ENCODE data around the gene TMEM270.
"Not testable (repeated sequence)": the region's sequence is repeated elsewhere in the genome, so short reads cannot be mapped to it uniquely, and the experiment has no call there.

The TMEM270 gene

DNA sequence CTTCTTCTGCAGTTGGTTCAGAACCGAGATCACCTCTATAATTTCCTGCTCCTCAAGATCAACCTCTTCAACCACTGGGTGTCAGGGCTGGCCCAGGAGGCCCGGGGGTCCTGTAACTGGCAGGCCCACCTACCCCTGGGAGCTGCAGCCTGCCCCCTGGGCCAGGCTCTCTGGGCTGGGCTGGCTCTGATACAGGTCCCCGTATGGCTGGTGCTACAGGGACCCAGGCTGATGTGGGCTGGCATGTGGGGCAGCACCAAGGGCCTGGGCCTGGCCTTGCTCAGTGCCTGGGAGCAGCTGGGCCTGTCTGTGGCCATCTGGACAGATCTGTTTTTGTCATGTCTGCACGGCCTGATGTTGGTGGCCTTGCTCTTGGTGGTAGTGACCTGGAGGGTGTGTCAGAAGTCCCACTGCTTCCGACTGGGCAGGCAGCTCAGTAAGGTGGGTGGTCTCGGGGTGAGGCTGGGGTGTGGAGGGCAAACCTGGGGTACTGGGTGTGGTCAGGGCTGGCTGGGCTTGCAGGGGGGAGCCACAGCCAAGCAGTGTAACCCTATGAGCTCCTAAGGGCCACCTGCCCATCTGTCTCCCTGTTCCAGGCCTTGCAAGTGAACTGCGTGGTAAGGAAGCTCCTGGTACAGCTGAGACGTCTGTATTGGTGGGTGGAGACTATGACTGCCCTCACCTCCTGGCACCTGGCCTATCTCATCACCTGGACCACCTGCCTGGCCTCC lies 4.2 kb downstream of the TMEM270 start:
- DNase-seq, result no peak

DNA sequence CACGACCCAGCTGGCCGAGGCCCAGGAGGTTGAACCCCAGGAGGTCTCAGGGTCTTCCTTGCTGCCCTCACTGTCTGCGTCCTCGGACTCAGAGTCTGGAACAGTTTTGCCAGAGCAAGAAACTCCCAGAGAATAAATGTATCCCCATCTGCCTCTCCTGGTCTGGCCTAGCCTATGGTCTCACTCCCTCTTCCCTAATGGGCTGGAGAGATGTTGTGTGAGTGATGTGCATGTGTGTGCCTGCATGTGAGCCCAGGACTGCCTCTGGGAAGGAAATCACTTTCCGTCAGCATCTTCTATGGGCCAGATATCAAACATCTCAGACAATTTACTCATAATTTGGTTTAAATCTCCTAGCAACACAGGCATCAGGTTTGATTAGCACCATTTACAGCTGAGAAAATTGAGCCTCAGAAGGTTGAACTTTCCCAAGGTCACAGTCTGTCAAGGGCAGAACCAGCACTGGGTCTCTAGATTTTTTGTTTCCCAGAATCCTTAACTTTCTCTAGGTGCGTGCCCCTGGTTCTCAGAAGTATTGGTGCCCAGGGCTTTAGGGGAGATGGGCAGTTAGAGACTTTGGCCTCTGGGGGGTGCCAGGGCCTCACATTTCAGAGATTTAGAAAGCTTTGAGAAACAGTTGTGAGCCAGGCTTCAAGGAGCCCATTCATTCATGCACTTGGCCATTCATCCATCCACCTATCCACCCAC lies 4.9 kb downstream of the TMEM270 start:
- peak in 1 of 2 donors; percentile 26 for DNase-seq

DNA sequence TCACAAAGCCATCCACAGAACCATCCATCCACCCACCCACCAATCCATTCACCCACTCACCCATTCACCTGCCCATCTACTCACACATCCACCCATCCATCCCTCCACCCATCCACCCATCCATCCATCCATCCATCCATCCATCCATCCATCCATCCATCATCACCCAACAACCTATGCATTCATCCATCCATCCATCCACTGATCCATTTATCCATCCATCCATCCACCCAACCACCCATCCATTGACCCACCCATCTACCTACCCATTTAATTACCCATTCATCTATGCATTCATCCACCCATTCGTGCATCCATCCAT lies 5.4 kb downstream of the TMEM270 start:
- no peak for DNase-seq

DNA sequence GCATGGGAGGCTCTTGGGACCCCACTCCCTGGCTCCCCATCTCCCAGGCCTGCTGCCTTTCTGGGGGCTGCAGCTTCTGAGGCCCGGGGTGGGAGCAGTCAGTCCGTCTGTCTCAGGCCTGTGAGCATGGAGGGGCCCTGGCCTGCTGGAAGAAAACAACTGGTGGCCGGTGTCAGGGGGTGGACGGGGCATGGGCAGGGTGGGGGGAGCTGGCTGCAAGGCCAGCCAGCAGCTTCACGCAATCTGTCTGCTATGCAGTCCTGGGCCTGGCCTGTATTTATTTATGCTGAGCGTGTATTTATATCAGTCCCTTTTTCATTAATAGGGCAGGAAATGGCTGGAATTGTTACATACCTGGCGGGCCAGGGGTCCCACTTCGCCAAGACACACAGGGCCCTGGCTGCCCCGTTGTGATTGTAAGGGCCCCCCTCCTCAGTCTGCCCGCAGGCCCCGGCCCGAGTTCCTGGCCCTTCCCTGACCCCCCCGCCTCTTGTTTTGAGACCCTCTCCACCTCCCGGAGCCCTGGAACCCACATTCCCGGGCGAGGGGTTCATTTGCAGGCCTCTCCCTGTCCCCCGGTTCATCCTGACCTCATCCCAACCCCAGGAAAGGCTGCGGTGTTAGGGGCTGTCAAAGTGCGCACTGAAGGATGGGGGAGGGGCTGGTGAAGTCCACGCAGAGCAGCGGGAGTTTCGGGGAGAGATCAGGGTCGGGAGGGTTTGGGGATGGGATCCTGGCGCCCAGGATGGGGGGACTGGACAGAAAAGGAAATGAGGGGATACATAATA lies 8.2 kb downstream of the TMEM270 start:
- DNase-seq, result no peak

DNA sequence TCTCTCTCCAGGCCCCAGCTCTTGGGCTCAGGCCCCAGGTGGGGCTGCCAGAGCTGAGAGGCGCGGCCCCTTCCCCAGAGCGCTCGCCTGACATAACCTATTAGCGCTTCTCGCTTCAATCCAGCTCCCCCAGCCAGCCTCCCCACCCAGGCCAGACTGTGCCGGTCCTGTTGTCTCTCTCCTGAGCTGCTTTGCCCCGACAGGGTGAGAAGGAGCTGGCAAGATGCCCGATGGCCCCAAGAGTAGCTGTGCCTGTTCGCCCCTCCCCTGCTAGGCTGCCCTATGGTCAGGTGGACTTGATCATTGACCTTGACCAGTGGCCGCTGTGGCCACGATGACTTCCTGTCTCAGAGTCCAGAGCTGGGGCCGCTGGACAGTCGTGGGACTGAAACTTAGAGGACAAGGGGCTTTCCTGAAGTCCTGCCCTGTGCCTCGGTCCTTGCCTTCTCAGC lies 9.1 kb downstream of the TMEM270 start:
- no peak for DNase-seq

DNA sequence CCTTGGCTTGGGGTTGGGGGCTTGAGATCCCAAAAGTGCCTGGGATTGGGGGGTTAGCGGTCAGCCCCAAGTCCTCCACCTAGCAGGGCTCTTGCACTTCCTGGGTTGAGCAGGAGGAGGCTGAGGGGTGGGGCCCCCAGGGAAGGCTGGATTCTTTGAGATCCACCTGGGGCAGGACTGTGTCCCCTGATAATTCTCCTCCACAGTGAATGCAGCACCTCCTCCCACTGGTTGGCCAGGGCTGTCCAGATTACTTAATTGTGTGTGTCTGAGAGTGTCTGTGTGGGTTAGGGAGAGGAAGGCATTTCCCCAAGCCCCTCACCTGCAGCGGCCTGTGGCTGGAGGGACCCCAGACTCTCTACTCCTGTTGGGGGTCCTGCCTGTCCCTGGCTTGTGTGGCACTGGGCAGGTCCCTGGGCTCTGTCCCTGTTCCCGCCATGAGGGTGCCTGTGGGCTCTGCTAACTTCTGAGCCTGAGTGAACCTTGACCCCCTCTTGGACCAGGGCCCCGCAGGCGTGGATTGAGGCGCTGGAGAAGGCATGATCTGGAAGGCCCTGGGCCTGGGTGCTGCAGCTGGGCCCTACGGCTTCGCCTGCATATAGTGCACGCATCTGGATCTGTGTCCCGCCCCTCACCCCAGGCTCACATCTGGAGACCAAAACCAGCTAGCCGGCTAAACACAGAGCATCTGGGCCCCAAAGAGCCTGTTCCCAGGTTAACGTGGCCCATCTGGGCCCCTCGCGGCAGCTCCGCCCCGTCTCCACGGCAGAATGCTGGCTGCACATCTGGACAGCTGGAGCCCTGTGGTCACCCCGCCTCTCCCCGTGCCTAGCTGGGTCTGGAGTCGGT lies 10.4 kb downstream of the TMEM270 start:
- no peak for DNase-seq

DNA sequence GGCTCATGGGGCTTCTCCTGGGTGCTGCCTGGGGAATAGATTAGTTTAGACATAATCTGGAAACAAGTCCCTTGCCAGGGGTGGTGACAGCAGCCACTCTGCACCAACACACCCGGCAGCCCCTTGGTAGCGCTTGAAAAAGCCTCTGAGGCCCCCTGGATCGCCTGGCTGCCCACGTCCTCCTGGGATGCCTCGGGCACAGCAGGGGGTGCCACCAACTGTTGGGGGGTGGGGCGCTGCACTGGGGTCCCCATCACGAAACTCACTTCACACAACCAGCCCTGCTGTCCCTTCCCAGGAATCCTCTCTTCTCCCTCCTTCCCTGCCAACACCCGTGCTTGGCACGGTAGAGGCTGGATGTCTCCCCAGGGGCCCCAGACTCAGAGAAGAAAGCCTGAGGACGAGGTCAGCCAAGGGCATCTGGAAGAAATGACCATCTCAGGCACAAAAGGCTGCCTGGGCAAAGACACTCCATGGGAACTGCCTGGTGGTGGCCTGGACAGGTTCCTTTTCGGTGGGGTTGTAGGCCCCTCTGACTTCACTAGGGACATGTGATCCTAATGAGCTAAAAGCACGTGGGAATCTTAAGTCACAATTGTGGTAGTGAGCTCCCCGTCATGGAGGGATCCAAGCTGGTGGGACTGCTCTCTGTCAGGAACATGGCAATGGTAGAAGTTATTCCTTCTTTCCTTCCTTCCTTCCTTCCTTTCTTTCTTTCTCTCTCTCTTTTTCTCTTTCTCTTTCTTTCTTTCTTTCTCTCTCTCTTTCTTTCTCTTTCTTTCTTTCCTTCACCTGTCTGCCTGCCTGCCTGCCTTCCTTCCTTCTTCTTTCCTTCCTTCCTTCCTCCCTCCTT lies 11.3 kb downstream of the TMEM270 start:
- no peak for DNase-seq

DNA sequence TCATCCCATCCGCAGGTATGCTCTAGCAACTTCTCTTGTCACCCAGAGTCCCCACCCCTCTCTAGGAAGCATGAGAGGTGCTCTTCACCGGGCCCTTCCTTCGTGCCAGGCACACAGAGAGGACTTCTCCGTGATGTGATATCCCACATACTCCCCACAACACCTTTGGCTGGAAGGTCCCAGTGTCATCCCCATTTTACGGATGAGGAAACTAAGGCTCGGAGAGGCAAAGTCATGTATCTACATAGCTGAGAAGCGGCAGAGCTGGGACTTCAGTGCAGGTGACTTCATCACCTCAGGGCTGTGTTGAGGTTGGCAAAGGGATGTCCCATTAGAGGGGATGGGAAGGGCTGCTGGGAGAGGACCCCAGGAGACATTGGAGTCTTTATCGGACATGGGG lies 15.4 kb downstream of the TMEM270 start:
- DNase-seq, result no peak

DNA sequence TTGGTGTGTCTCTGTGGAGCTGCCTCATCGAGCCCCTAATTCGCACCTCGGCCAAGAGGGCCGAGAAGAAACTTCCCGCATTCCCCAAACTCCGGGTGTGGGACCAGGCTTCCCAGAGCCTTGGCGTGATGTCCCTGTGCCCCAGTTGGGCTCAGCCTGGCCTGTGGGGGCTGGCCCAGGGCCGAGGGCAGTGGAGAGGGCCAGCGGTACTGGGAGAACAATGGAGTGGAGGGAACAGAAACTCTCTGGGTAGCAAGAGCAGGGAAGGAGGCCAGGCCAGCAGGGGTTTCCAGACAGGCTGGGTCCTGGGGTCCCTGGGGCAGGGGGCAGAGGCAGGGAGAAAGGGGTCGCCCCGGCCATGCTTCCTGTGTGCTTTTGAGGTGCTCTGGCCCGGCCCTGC lies 16.0 kb downstream of the TMEM270 start:
- no peak for DNase-seq

DNA sequence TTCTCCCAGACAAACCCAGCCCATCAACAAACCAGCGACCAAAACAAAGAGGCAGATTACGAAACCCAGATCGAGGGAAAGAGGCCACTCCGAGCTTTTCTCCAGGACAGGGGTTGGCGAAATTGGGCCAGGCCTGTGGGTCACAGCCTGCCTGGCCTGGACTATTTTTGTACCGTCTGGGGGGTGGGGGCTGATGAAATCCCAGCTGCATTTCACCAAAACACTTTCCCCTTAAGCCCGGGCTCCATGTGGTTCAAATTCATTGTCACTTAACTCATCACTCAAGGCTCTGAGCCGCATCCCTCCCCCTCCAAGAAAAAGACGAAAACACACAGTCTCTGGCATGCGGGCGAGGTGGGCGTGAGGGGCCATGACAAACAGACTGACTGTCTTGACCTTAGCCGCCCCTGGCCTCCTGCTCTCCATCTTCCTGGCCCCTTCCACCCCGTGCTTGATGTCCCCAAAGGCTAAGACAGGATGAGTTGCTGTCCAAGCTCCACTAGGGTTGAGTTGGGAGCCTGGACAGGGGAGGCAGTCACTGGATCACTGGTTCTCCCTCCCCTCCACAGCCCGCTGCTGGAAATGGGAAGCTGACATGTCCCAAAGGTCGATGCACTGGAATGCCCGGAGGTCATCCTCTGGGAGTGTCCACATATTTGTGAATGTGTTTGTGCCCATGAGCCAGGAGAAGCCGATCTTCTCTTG lies 19.2 kb downstream of the TMEM270 start:
- DNase-seq, result no peak

DNA sequence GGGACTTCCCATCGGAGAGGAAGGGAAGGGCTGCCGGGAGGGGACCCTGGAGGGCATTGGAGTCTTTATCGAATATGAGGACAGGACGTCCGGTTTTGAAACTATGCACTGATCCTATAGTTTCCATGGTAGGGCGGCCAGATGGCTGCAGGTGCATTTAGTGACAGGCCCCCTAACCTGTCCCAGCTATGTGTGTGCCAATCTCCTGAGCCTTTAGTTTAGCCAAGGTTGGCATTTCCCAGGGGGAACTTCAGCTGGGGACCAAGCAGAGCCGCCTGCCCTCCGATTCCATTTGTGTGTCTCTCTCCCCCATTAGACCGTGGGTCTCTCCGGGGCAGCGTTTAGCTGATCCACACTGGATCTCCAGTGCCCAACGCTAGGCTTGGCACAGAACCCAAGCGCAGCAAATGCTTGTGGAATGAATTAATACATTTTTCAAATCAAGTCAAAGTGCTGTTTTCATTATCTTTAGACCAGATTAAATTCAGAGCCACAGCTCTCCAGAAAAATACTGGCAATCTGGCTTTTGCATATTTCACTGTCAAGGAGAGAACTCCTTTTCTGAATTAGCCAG lies 19.9 kb downstream of the TMEM270 start:
- no peak for DNase-seq

DNA sequence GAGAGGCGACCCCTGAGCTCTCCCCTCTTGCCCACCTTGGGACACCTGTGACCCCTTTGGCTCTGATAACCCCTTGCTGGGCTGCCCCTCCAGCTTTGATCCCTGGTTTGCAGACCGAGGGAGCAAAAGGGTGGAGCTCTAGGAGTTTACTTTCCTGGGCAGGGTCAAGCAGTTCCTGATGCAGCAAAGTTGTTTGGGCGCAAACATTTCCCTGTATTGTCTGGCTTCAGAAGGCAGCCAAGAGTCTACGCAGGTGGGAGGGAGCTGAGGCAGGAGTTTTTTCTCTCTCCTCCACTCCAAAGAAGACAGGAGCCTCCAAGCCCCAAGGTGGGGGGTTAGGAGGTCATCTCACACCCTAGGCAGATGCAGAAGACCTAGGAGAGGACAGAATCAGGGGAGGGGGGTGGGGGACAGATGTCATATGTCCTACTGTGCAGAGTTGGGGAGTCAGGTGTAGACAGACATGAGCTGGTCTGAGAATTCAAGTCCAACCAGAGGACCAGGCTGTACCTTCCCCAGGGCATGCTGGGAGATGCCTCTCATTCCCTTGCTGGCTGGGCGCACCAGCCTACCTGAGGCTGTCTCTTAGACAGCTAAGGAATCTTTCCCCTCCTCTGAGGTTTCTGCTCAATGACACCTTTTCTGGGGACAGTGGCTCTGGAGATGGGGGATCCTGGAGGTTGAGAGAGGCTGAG lies 20.5 kb downstream of the TMEM270 start:
- DNase-seq, result no peak

DNA sequence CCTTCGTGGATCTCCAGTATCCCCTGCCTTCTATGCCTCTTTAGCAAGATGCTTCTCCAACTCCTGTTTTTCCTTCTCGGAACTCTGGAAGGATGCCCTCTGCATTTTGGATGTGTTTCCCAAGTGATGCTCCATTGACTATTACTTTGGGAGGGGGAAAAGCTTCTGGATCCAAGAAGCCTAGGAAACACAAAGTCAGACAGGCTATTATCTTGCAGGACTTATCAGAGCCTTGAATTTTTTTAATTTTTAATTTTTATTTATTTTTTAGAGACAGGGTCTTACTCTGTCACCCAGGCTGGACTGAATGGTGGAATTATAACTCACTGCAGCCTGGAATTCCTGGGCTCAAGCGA lies 21.1 kb downstream of the TMEM270 start:
- no peak for DNase-seq

DNA sequence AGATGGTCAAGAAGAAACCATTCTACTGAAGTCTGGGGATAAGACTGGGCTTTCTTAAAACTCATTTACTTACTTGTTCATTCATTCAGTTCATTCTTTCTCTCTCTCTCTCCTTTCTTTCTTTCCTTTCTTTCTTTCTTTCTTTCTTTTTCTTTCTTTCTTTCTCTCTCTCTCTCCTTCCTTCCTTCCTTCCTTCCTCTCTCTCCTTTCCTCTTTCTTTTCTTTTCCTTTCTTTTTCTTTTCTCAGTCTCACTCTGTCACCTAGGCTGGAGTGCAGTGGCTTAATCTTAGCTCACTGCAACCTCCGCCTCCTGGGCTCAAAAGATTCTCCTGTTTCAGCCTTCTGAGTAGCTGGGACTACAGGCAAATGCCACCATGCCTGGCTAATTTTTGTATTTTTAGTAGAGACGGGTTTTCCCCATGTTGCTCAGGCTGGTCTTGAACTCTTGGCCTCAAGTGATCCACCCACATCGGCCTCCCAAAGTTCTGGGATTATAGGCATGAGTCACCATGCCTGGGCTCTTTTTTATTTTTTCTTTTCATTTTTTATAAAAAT lies 24.0 kb downstream of the TMEM270 start:
- not testable (repeated sequence) for DNase-seq

DNA sequence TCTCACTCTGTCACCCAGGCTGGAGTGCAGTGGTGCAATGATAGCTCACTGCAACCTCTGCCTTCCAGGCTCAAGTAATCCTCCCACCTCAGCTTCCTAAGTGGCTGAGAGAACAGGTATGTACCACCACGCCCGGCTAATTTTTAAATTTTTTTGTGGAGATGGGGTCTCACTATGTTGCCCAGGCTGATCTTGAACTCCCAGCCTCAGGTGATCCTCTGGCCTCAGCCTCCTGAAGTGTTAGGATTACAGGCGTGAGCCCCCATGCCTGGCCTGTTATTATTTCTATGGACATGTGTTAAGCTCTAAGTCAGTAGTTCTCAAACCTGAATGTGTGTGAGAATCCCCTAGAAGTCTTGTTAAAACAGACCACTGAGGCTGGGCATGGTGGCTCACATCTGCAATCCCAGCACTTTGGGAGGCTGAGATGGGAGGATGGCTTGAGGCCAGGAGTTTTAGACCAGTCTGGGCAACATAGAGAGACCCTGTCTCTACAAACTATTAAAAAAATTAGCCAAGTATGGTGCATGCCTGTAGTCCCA lies 24.5 kb downstream of the TMEM270 start:
- no peak for DNase-seq

DNA sequence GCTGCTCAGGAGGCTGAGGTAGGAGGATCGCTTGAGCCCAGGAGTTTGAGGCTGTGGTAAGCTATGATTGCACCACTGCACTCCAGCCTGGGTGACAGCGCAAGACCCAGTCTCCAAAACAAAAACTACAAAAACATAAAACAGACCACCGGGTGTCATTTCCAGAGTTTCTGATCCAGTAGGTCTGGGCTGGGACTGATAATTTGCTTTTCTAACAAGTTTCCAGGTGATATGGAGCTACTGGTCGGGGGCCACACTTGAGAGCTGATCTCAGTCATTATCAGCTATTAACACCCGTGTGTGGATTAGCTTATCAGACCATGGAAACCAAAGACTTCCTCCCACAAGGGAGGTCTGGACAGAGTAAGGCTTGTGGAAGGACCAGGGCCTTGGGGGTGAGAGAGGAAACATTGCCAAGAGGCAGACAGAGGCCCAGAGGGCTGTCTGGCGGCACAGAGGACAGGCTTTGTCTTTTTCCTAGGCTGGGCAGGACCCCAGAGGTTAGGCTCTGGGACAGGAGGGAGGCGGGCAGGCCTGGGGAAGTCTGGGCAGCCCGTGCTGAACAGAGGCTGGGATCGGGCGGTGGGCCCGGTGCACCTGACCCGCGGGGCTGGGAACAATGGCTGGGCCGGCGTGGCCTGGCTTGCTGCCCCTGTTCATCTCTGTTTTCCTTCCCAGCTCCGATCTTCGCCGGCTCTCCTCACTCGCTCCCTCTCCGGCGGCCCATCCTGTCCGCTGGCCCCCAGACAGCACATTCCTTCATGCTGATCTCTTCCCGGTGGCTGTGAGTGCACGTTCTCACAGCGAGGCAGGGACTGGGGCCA lies 25.2 kb downstream of the TMEM270 start:
- no peak for DNase-seq

DNA sequence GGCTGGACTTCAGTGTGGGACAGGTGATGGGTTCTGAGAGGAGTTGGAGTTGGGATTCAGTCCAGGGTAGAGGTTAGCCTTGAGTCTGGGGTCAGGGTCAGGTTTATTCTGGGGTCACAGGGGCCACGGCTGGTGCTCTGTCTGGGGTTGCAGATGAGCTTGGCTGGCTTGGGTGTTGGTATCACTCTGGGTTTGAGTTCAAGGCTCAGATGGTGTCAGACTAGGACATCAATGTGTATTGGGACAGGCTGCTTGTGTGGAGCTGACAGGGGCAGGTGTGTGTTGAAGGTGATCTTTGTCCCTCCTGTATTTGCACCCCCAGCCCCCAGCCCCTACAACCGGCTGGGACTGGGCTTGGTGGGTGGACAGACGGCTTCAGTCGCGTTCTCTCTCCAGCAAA lies 26.8 kb downstream of the TMEM270 start:
- DNase-seq, result no peak

DNA sequence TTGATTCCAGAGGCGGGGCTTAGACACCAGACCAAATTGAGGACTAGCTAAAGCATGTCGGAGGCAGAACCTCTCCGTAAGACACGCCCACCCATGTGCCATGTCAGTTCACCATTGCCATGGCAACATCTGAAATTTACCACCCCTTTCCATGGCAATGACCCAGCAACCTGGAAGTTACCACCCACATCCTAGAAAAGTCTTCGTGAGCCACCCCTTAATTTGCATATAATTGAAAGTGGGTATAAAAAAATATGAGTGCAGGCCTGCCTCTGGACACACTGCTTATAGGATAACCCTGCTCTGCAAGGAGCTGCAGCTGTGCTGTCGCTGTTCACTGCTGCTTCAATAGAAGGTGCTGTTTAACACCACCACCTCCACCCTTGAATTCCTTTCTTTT lies 28.0 kb downstream of the TMEM270 start:
- no peak for DNase-seq
